GM12891 (cell line): Measurements from ENCODE around the gene KIN.

Experiments
- POLR2A ChIP-seq: IDR thresholded peaks from 2 replicates; pipeline ENCODE4 v1.6.1; 2011; ENCODE audit warnings: low read depth, low read length, control low read depth
- POLR2AphosphoS5 ChIP-seq: IDR thresholded peaks from 2 replicates; pipeline ENCODE4 v1.6.1; 2011; ENCODE audit warnings: low read depth, low read length, control low read depth
- SPI1 ChIP-seq: IDR thresholded peaks from 2 replicates; pipeline ENCODE4 v1.6.1; 2011; ENCODE audit warnings: low read depth, low read length, control low read depth
- TAF1 ChIP-seq: IDR thresholded peaks from 2 replicates; pipeline ENCODE4 v1.6.1; 2011; ENCODE audit warnings: low read depth, low read length, control low read depth

GRCh38 chr10:7707858-7708622 is 79.8 kb downstream of the KIN start:
- TF ChIP-seq POLR2A (no peak), POLR2AphosphoS5 (no peak), TAF1 (no peak), SPI1 (no peak)
